Esophagus (tissue), 2 donors: ENCODE measurements around the gene FGFR2. TPM values are rescaled to one million over a fixed set of nuclear protein-coding genes. Genes with fewer than 3 reads are reported as not detected.

Experiments used
- H3K27ac ChIP-seq, 2 donors: one replicate each; pipeline ENCODE4 v1.5.1; 2013; ENCODE audit warnings: low read depth in 2 of 2, mild to moderate bottlenecking in 2 of 2, inconsistent platforms in 1 of 2, low read length in 1 of 2, moderate library complexity in 1 of 2
- H3K27me3 ChIP-seq, 2 donors: one replicate each; pipeline ENCODE4 v1.6.1; 2013; ENCODE audit warnings: low read length in 2 of 2, control low read depth in 1 of 2, mild to moderate bottlenecking in 1 of 2; ENCODE audit not compliant: insufficient read depth in 2 of 2, control insufficient read depth in 1 of 2
- H3K36me3 ChIP-seq, 2 donors: one replicate each; pipeline ENCODE4 v1.6.1; 2013; ENCODE audit warnings: low read length in 1 of 2; ENCODE audit not compliant: control insufficient read depth in 2 of 2, insufficient read depth in 2 of 2
- H3K4me1 ChIP-seq, 2 donors: one replicate each; pipeline ENCODE4 v1.6.1; 2013; ENCODE audit warnings: low read length in 1 of 2; ENCODE audit not compliant: control insufficient read depth in 2 of 2, insufficient read depth in 2 of 2
- H3K4me3 ChIP-seq, 2 donors: one replicate each; pipeline ENCODE4 v1.5.1; 2013; ENCODE audit warnings: low read length in 2 of 2, mild to moderate bottlenecking in 2 of 2, low read depth in 1 of 2, moderate library complexity in 1 of 2
- H3K9me3 ChIP-seq, 2 donors: one replicate each; pipeline ENCODE4 v1.6.1; 2013; ENCODE audit warnings: mild to moderate bottlenecking in 2 of 2, low read depth in 1 of 2, low read length in 1 of 2, moderate library complexity in 1 of 2; ENCODE audit not compliant: control insufficient read depth in 2 of 2, insufficient read depth in 1 of 2
- WGBS, 2 donors: extraction: QIAGEN DNeasy Blood & Tissue Kit; methylation state at CpG; one replicate each; pipeline ENCODE4 v1.1.7; 2013; 5-methylcytosine and 5-hydroxymethylcytosine counted together
- polyA plus RNA-seq, 2 donors: library from polyadenylated mRNA; stranded (reverse); fragments of 200-250 nt; gene quantifications; one replicate each; pipeline ENCODE4 v1.2.3, GENCODE V29; 2013
- donor health status: healthy with polysubstance abuse.
- donor health status: Bipolar disorder and iron deficiency.

The FGFR2 gene
- 10 to 100 TPM; 10.8 to 15.4 TPM for polyA plus RNA-seq

DNA sequence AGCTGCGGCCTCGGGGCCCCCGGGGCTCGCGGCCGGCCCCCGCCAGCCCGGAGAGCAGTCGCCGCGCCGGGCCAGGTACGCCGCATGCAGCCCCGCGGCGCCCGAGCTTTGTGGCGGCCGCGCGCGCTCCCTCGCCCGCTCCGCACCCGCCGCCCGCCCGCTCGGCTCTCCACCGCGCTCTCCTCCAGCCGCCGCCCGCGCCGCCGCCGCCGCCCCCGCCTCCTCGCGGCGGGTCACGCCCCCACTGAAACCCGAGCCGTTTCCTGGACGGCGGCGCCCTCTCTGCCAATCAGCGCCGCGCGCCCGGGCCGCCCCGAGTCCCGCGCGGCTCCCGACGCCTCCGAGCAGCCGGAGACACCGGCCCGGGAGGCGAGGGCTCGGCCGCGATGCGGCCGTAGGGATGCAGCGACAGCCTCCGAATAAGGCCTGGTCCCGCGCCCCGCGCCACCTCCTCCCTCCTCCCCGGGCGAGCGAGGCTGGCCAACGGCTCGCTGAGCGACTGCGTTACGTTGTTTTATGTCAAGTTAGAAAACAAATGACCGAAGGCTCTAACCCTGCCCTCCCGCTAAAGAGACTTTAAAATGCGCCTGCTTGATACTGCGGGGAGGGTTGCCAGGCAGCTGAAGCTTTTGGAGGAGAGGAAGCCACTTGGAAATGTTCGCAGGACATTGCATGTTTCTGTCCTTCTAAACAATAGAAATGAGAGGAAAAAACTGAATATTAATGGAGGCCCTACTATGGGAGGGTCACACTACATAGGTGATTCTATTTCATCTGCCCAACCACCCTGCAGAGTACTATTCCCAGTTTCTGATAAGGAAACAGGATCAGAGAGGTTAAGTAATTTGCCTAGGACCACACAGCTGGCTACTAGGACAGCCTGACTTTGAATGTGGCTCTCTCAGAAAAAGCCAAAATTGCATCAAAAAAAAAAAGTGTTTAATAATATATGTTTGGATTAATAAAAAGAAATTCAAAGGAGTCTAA is at the start of gene FGFR2:
Gene FGFR2 (minus strand): TSS at position 182 of the 987 bp plus-strand sequence. CDS start 4,627 bp downstream, outside the sequence.
- Histone ChIP-seq H3K27me3 (no peaks in the 10 kb centered on the region), H3K4me1 (peaks cover 3 to 8% of the 10 kb centered on the region in 2 donors), H3K27ac (peak within 1 kb of the TSS; percentile 91), H3K36me3 (no peaks in the 10 kb centered on the region), H3K4me3 (peak within 1 kb of the TSS; percentile 68 to 78), H3K9me3 (no peaks in the 10 kb centered on the region)
- WGBS, 2 donors: 1% methylated on average over 58 to 92 of the region's 92 CpGs

- Histone ChIP-seq H3K27ac (no peak overlapping the region), H3K36me3 (no peaks in the 10 kb centered on the region), H3K4me3 (no peak overlapping the region), H3K4me1 (no peaks in the 10 kb centered on the region), H3K27me3 (no peaks in the 10 kb centered on the region), H3K9me3 (no peaks in the 10 kb centered on the region)
- 82 to 89% methylated on average over 4 of the region's 4 CpGs for WGBS, 2 donors
These were observed 49.2 kb upstream of the FGFR2 start for GRCh38 chr10:121647401-121647800.

DNA sequence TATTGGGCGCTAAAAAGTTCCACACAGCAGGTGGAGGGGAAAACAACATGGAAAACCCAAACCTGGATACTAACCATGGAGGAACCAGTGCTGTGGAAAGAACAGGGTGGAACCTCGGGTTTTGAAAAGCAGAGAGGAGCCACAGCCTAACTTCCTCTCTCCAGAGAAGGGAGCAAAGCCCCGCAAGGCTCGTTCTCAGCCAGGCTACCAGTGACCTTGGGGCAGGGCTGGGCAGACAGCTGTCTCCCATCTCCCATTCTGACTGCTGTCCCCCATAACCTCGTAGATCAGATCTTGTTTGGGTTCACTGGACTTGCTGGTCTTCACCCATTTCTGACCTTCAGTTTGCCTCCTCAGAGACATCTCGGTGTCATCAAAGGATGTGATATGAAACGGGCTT is 47.5 kb upstream of the FGFR2 start:
- H3K4me3 ChIP-seq: no peak overlapping the region
- no peak overlapping the region for H3K27ac ChIP-seq
- WGBS, 2 donors: 80 to 81% methylated on average over 7 of the region's 7 CpGs
- H3K27me3 ChIP-seq: no peaks in the 10 kb centered on the region
- no peaks in the 10 kb centered on the region for H3K36me3 ChIP-seq
- no peaks in the 10 kb centered on the region for H3K9me3 ChIP-seq
- H3K4me1 ChIP-seq: no peaks in the 10 kb centered on the region

DNA sequence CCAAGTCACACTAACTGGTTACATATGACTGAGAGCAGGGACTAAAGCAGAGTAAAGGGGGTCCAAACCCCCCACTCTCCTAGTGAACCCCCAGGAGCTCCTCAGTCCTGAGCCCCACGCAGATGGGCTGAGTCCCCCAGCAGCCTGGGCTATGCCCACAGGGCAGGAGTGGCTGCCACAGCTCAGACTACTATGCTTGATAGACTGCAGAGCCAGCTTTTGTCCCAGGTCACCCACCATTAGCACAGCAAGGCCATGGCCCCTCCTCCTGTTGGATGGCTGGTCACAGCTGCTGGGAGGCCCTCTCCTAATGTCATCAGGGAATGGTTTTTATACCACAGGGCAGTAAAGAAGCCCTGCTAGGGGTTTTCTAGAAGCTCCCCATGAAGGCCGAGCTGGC is 46.3 kb upstream of the FGFR2 start:
- Histone ChIP-seq H3K4me1 (no peaks in the 10 kb centered on the region), H3K4me3 (no peak overlapping the region), H3K9me3 (no peaks in the 10 kb centered on the region), H3K27me3 (no peaks in the 10 kb centered on the region), H3K27ac (no peak overlapping the region), H3K36me3 (no peaks in the 10 kb centered on the region)
- WGBS, 2 donors: 87 to 93% methylated on average over 2 of the region's 2 CpGs

- WGBS, 2 donors: 31 to 51% methylated on average over 3 of the region's 3 CpGs
- Histone ChIP-seq H3K4me3 (no peak overlapping the region), H3K4me1 (no peaks in the 10 kb centered on the region), H3K27ac (no peak overlapping the region), H3K36me3 (no peaks in the 10 kb centered on the region), H3K27me3 (no peaks in the 10 kb centered on the region), H3K9me3 (no peaks in the 10 kb centered on the region)
These were observed 42.0 kb upstream of the FGFR2 start for GRCh38 chr10:121640266-121640665.

GRCh38 chr10:121639416-121639815 is 41.2 kb upstream of the FGFR2 start:
- no peaks in the 10 kb centered on the region for H3K9me3 ChIP-seq
- H3K36me3 ChIP-seq: no peaks in the 10 kb centered on the region
- no peaks in the 10 kb centered on the region for H3K27me3 ChIP-seq
- no peaks in the 10 kb centered on the region for H3K4me1 ChIP-seq
- H3K4me3 ChIP-seq: no peak overlapping the region
- H3K27ac ChIP-seq: no peak overlapping the region

- no peaks in the 10 kb centered on the region for H3K27me3 ChIP-seq
- H3K9me3 ChIP-seq: no peaks in the 10 kb centered on the region
- no peaks in the 10 kb centered on the region for H3K4me1 ChIP-seq
- no peak overlapping the region for H3K4me3 ChIP-seq
- WGBS, 2 donors: 93 to 100% methylated on average over 1 of the region's 1 CpG
- no peaks in the 10 kb centered on the region for H3K36me3 ChIP-seq
- H3K27ac ChIP-seq: no peak overlapping the region
These were observed 39.2 kb upstream of the FGFR2 start for GRCh38 chr10:121637437-121637836.

DNA sequence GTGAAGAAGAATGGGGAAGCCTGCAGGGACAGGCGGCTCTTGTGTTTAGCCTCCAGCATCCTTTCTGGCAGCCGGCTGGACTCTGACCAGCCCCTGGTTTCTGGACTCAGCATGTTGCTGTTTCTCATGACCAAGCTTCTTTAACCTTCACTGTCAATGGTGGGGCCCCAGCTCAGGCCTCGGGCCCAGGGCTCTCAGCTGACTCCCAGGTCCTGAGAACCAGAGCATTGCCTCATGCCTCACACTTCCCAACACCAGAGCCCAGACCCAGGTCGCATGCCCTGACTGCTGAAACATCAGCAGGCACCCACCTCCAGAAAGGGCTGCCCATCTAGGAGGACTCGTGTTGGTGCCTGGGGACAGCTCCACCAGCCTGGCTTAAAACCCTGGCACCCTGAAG is 34.8 kb upstream of the FGFR2 start:
- no peaks in the 10 kb centered on the region for H3K27me3 ChIP-seq
- WGBS, 2 donors: 47 to 66% methylated on average over 5 of the region's 5 CpGs
- no peaks in the 10 kb centered on the region for H3K9me3 ChIP-seq
- H3K27ac ChIP-seq: no peak overlapping the region
- peaks cover 2 to 3% of the 10 kb centered on the region in 2 donors for H3K4me1 ChIP-seq
- no peaks in the 10 kb centered on the region for H3K36me3 ChIP-seq
- no peak overlapping the region for H3K4me3 ChIP-seq

GRCh38 chr10:121631365-121632029 is 33.3 kb upstream of the FGFR2 start:
- H3K27ac ChIP-seq: peak overlapping the region in 1 of 2 donors; percentile 26
- peaks cover 3% of the 10 kb centered on the region in 2 donors for H3K4me1 ChIP-seq
- H3K36me3 ChIP-seq: no peaks in the 10 kb centered on the region
- H3K4me3 ChIP-seq: no peak overlapping the region
- WGBS, 2 donors: 30 to 39% methylated on average over 8 of the region's 8 CpGs
- no peaks in the 10 kb centered on the region for H3K27me3 ChIP-seq
- no peaks in the 10 kb centered on the region for H3K9me3 ChIP-seq
